HepG2 (cell line): ENCODE results near the gene TAB2. TPM values are rescaled to one million over a fixed set of nuclear protein-coding genes. Genes with fewer than 3 reads are reported as not detected.

Source experiments
- ATAC-seq: fragments of 200-7000 bp; cut with Tn5 transposase; 3 replicates; pipeline ENCODE4 v1.9.1; 2020; ENCODE audit warnings: mild to moderate bottlenecking, moderate library complexity
- BruUV-seq: library from RNA; stranded (reverse); fragments of 400-500 nt; replicated peaks from 2 replicates; lab custom pipeline; 2021; lab: Mats Ljungman, UMichigan
- CTCF ChIA-PET: fragments of 300-600 bp; formaldehyde crosslinking; extraction: SDS; loops from one replicate; lab custom pipeline; 2021; ENCODE audit warnings: low total read pairs, inconsistent platforms, low intra/inter-chr PET ratio; lab: Yijun Ruan, JAX
- POLR2A ChIA-PET: fragments of 350-600 bp; sonication (Branson Sonifier 250); formaldehyde crosslinking; loops from one replicate; lab custom pipeline; 2020; ENCODE audit warnings: antibody characterized with exemption, inconsistent platforms; lab: Yijun Ruan, JAX
- DNase-seq: peaks from one replicate; pipeline ENCODE4 v3.0.0-alpha.2; 2015; ENCODE audit warnings: low spot score
- FAIRE-seq: peaks from 3 replicates; lab custom pipeline; 2011; peaks lifted over from hg19 to GRCh38; lab: Jason Lieb, UNC
- H2AFZ ChIP-seq: one replicate; pipeline ENCODE4 v1.6.1; 2011; ENCODE audit warnings: low read length, inconsistent platforms
- H3K27ac ChIP-seq: fragments of 300-600 bp; 3 replicates; pipeline ENCODE4 v1.8.0; 2011; ENCODE audit warnings: mixed run types, mild to moderate bottlenecking, mixed read lengths, low read length, inconsistent platforms; ENCODE audit not compliant: insufficient read depth; ENCODE audit errors: extremely low read length
- H3K27me3 ChIP-seq, 2 experiments: fragments of 200-600 bp in 1 of 2; 2 replicates in 1 of 2; 3 replicates in 1 of 2; pipeline versions ENCODE4 v1.6.0 to v1.8.0; 2011; ENCODE audit warnings: low read length in 2 of 2, mild to moderate bottlenecking in 2 of 2, moderate library complexity in 2 of 2, inconsistent platforms in 1 of 2; ENCODE audit not compliant: insufficient read depth in 2 of 2, control insufficient read depth in 1 of 2
- H3K36me3 ChIP-seq, 2 experiments: fragments of 200-600 bp in 1 of 2; replicated peaks in 1 of 2; 2 replicates in 1 of 2; 3 replicates in 1 of 2; pipeline versions ENCODE4 v1.5.1 to v1.8.0; 2011; ENCODE audit warnings: low read length in 2 of 2, inconsistent platforms in 1 of 2; ENCODE audit not compliant: insufficient read depth in 2 of 2, control insufficient read depth in 1 of 2
- H3K4me1 ChIP-seq: 2 replicates; pipeline ENCODE4 v1.5.1; 2012; ENCODE audit warnings: low read length, inconsistent platforms; ENCODE audit not compliant: insufficient read depth
- H3K4me2 ChIP-seq: 2 replicates; pipeline ENCODE4 v1.6.0; 2011; ENCODE audit warnings: low read depth, low read length, inconsistent platforms
- H3K4me3 ChIP-seq, 3 experiments: fragments of 200-600 bp in 1 of 3; sonication (generic), shearing (Covaris generic) in 1 of 3; replicated peaks in 1 of 3; 2 replicates each; pipeline ENCODE4 v1.5.1; 2011 to 2016; ENCODE audit warnings: low read length in 3 of 3, inconsistent platforms in 2 of 3, low read depth in 2 of 3, mild to moderate bottlenecking in 2 of 3, control low read depth in 1 of 3, mixed read lengths in 1 of 3; ENCODE audit not compliant: insufficient read depth in 1 of 3
- H3K79me2 ChIP-seq: one replicate; pipeline ENCODE4 v1.6.1; 2011; ENCODE audit warnings: low read length, inconsistent platforms; ENCODE audit not compliant: insufficient read depth
- H3K9ac ChIP-seq: 2 replicates; pipeline ENCODE4 v1.6.0; 2011; ENCODE audit warnings: mild to moderate bottlenecking, low read depth, low read length, inconsistent platforms; ENCODE audit not compliant: insufficient read depth
- H3K9me3 ChIP-seq: 2 replicates; pipeline ENCODE4 v1.5.1; 2012; ENCODE audit warnings: mild to moderate bottlenecking, low read length
- H4K20me1 ChIP-seq: 2 replicates; pipeline ENCODE4 v1.6.0; 2011; ENCODE audit warnings: inconsistent platforms, mild to moderate bottlenecking, low read length, moderate library complexity; ENCODE audit not compliant: insufficient read depth
- ASH2L ChIP-seq: fragments of 300-600, 200-600 bp; sonication (generic); IDR thresholded peaks from 2 replicates; pipeline ENCODE4 v1.7.0; 2017; ENCODE audit warnings: low read depth, mild to moderate bottlenecking, moderate library complexity, mixed read lengths, low read length; ENCODE audit not compliant: insufficient read length
- BATF2 ChIP-seq: sonication (generic); formaldehyde crosslinking; IDR thresholded peaks from 2 replicates; pipeline ENCODE4 v1.8.0; 2022; ENCODE audit warnings: mild to moderate bottlenecking, missing genetic modification reagents, moderate library complexity
- DBP ChIP-seq: sonication (generic); formaldehyde crosslinking; IDR thresholded peaks from 2 replicates; pipeline ENCODE4 v1.4.0; 2020; ENCODE audit warnings: missing genetic modification reagents; ENCODE audit errors: not compliant biosample characterization
- GFI1 ChIP-seq: sonication (generic); formaldehyde crosslinking; IDR thresholded peaks from 2 replicates; pipeline ENCODE4 v1.5.0; 2020; ENCODE audit warnings: missing genetic modification reagents, mild to moderate bottlenecking, borderline replicate concordance
- HMG20B ChIP-seq: conservative IDR thresholded peaks from 2 replicates; pipeline ENCODE4 v1.6.1; 2016; ENCODE audit warnings: missing genetic modification reagents, missing compliant biosample characterization
- HOMEZ ChIP-seq: IDR thresholded peaks from 2 replicates; pipeline ENCODE4 v1.6.1; 2016; ENCODE audit warnings: low read depth
- JDP2 ChIP-seq: sonication (generic); formaldehyde crosslinking; IDR thresholded peaks from 2 replicates; pipeline ENCODE4 v1.8.1; 2022; ENCODE audit warnings: missing genetic modification reagents, borderline replicate concordance
- JUND ChIP-seq: sonication (generic); formaldehyde crosslinking; IDR thresholded peaks from 2 replicates; pipeline ENCODE4 v1.8.0; 2022; ENCODE audit warnings: mild to moderate bottlenecking, missing genetic modification reagents
- MED13 ChIP-seq: sonication (generic); formaldehyde crosslinking; IDR thresholded peaks from 2 replicates; pipeline ENCODE4 v1.5.0; 2020; ENCODE audit warnings: missing genetic modification reagents
- MLLT10 ChIP-seq: sonication (generic); formaldehyde crosslinking; IDR thresholded peaks from 2 replicates; pipeline ENCODE4 v1.4.0; 2020; ENCODE audit warnings: missing genetic modification reagents
- NCOA5 ChIP-seq: sonication (generic); formaldehyde crosslinking; IDR thresholded peaks from 2 replicates; pipeline ENCODE4 v1.4.0; 2020; ENCODE audit warnings: missing genetic modification reagents
- PAX8 ChIP-seq: sonication (generic); formaldehyde crosslinking; IDR thresholded peaks from 2 replicates; pipeline ENCODE4 v1.8.0; 2022; ENCODE audit warnings: mild to moderate bottlenecking, missing genetic modification reagents, borderline replicate concordance
- REXO4 ChIP-seq: sonication (generic); formaldehyde crosslinking; IDR thresholded peaks from 2 replicates; pipeline ENCODE4 v1.8.0; 2022; ENCODE audit warnings: missing genetic modification reagents, mild to moderate bottlenecking, borderline replicate concordance
- SKIL ChIP-seq: sonication (generic); formaldehyde crosslinking; IDR thresholded peaks from 2 replicates; pipeline ENCODE4 v1.8.0; 2022; ENCODE audit warnings: missing genetic modification reagents, mild to moderate bottlenecking, moderate library complexity, borderline replicate concordance
- STAT6 ChIP-seq: sonication (generic); formaldehyde crosslinking; IDR thresholded peaks from 2 replicates; pipeline ENCODE4 v1.4.0; 2020; ENCODE audit warnings: missing genetic modification reagents, mild to moderate bottlenecking, borderline replicate concordance
- ZNF543 ChIP-seq: sonication (generic); formaldehyde crosslinking; IDR thresholded peaks from 2 replicates; pipeline ENCODE4 v1.4.0; 2020; ENCODE audit warnings: mild to moderate bottlenecking, missing genetic modification reagents
- WGBS: methylation state at CpG from one replicate; pipeline ENCODE4 v1.1.6; 2017; ENCODE audit warnings: low lambda C conversion rate; 5-methylcytosine and 5-hydroxymethylcytosine counted together
- in situ Hi-C: cut with HindIII; loops from 2 replicates; pipeline ENCODE4 v1.10.0; 2017; ENCODE audit warnings: low pct_unique_long_range_greater_than_20kb; ENCODE audit not compliant: extremely low pct_ligation_motif_present
- intact Hi-C: fragments of 100-400 bp; cut with micrococcal nuclease; formaldehyde crosslinking; loops from one replicate; pipeline ENCODE4 v1.10.0; 2022; ENCODE audit not compliant: unreplicated experiment
- polyA plus RNA-seq, 8 experiments: library from polyadenylated mRNA; depleted of rRNA in 3 of 8; stranded (reverse) in 7 of 8; unstranded in 1 of 8; fragments of >200 nt; fragmentation: Illumina TruSeq in 4 of 8; extraction: Trizol in 4 of 8; gene quantifications; 2 replicates each; pipeline versions ENCODE4 v1.2.1 to v1.2.3, GENCODE V29; 2011 to 2016; ENCODE audit warnings: low read depth in 4 of 8, missing spikeins in 1 of 8, mixed read lengths in 1 of 8; ENCODE audit not compliant: insufficient read depth in 1 of 8
- total RNA-seq, 5 experiments: library from RNA; depleted of rRNA; stranded (reverse); fragments of >200 nt; fragmentation: Illumina TruSeq; extraction: Trizol; gene quantifications; 2 replicates each; pipeline ENCODE4 v1.2.3, GENCODE V29; 2016; ENCODE audit warnings: low read depth in 1 of 5

TAB2 gene
- total and polyA plus RNA-seq, 2 of the 13 experiments (the other 11 are each of a cell fraction or from before 2014, with no cell fraction given) = 23.7 to 50.2 TPM

- TF ChIP-seq STAT6 (CRISPR knock-in tag) = no peak
- no peak for TF ChIP-seq JUND (CRISPR knock-in tag)
- TF ChIP-seq NCOA5 (CRISPR knock-in tag) = no peak
- no peak for TF ChIP-seq GFI1 (CRISPR knock-in tag)
- TF ChIP-seq, all 625 proteins: peak for 3
Measured at GRCh38 chr6:149372062-149372461, 54.5 kb downstream of the TAB2 start (continued).

GRCh38 chr6:149373511-149373910, 56.0 kb downstream of the TAB2 start:
- peaks cover 14 to 30% of the 10 kb centered on the region in 2 experiments; a peak in 4 of 5 replicates for H3K36me3 ChIP-seq
- no peak overlapping the region for H3K4me2 ChIP-seq
- FAIRE-seq (no peak), ATAC-seq (no peak), DNase-seq (no peak)
- H3K9me3 ChIP-seq = no peaks in the 10 kb centered on the region
- H3K9ac ChIP-seq = no peak overlapping the region
- no TSS peak for BruUV-seq
- H3K79me2 ChIP-seq = peaks cover 4% of the 10 kb centered on the region
- CTCF ChIA-PET = no interaction called here
- H3K4me1 ChIP-seq = peaks cover 5% of the 10 kb centered on the region; the same call in 1 of the 2 replicates
- H3K27me3 ChIP-seq = no peaks in the 10 kb centered on the region
- in situ Hi-C loops = no loop called here
- intact Hi-C loops = no loop called here
- no peaks in the 10 kb centered on the region for H4K20me1 ChIP-seq
- H3K27ac ChIP-seq = no peak overlapping the region
- no peak overlapping the region for H2AFZ ChIP-seq
- POLR2A ChIA-PET = no interaction called here
- no peak overlapping the region for H3K4me3 ChIP-seq
- WGBS = over 99% methylated on average over 2 of the region's 2 CpGs
- TF ChIP-seq MLLT10 (no peak), HMG20B (CRISPR knock-in tag) (no peak), REXO4 (CRISPR knock-in tag) (no peak), DBP (CRISPR knock-in tag) (no peak), ASH2L (no peak), SKIL (CRISPR knock-in tag) (no peak), ZNF543 (no peak), JDP2 (no peak), HOMEZ (CRISPR knock-in tag) (no peak), BATF2 (CRISPR knock-in tag) (no peak), PAX8 (no peak), MED13 (CRISPR knock-in tag) (no peak)
